GM12874 (cell line): ENCODE results near the gene ST3GAL2.

Experiments used
- TF ChIP-seq, protein P1 (sequence below): IDR thresholded peaks from 2 replicates; pipeline ENCODE4 v1.5.1; 2011; ENCODE audit warnings: low read depth, mild to moderate bottlenecking, control low read depth, low read length, moderate library complexity; ENCODE audit not compliant: insufficient read depth

The ST3GAL2 gene

GRCh38 chr16:70478912-70479341, 40.0 kb upstream of the ST3GAL2 start:
- TF ChIP-seq, protein P1, sequence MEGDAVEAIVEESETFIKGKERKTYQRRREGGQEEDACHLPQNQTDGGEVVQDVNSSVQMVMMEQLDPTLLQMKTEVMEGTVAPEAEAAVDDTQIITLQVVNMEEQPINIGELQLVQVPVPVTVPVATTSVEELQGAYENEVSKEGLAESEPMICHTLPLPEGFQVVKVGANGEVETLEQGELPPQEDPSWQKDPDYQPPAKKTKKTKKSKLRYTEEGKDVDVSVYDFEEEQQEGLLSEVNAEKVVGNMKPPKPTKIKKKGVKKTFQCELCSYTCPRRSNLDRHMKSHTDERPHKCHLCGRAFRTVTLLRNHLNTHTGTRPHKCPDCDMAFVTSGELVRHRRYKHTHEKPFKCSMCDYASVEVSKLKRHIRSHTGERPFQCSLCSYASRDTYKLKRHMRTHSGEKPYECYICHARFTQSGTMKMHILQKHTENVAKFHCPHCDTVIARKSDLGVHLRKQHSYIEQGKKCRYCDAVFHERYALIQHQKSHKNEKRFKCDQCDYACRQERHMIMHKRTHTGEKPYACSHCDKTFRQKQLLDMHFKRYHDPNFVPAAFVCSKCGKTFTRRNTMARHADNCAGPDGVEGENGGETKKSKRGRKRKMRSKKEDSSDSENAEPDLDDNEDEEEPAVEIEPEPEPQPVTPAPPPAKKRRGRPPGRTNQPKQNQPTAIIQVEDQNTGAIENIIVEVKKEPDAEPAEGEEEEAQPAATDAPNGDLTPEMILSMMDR: no peak

DNA sequence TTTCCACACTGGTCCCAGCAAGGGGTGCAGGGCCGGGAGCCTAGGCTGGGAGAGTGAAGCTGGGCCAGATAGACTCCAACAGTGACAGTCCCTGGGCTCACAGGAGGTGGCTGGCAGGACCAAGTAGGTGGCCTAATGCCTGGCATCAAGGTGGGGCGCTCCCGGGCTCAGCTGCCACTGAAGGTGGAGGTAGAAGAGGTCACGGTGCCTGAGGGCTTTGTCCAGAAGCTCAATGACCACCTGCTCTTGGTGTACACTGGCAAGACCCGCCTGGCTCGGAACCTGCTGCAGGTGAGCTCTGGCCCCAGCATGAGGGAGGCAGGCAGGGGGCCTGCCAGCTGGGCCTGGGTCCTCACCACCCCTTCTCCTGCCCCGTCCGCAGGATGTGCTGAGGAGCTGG, 39.3 kb upstream of the ST3GAL2 start:
- TF ChIP-seq, protein P1: no peak

- TF ChIP-seq, protein P1: no peak
These were observed 37.5 kb upstream of the ST3GAL2 start for GRCh38 chr16:70476272-70477020.

GRCh38 chr16:70475054-70475871, 36.4 kb upstream of the ST3GAL2 start:
- TF ChIP-seq, protein P1: no peak

DNA sequence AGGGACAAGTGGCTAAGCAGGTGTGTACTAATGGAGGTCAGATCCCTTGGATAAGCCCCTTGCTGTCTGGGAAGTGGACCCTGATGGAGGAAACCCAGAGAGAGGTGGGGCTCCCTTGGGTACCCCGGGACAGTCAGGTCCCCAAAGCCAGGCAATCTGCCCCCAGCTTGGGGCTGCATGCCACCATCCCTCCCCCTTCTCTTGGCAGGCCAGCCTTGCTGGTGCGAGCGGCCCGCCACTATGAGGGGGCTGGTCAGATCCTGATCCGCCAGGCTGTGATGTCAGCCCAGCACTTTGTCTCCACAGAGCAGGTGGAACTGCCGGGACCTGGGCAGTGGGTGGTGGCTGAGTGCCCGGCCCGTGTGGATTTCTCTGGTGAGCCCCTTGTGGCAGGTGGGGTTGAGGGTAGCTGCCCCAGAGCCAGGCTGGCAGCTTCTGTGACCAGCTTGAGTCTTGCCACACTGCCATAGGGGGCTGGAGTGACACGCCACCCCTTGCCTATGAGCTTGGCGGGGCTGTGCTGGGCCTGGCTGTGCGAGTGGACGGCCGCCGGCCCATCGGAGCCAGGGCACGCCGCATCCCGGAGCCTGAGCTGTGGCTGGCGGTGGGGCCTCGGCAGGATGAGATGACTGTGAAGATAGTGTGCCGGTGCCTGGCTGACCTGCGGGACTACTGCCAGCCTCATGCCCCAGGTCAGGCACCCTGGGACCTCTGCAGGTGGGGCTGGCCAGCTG, 35.6 kb upstream of the ST3GAL2 start:
- TF ChIP-seq, protein P1: no peak

- TF ChIP-seq, protein P1: 0 out of 2 replicates have a peak, but pooled peaks have one; percentile 12
These were observed 34.8 kb upstream of the ST3GAL2 start for GRCh38 chr16:70473446-70474319.
